Left ventricle myocardium inferior (tissue), 1 donor: Measurements from ENCODE around the gene CBS. TPM values are rescaled to one million over a fixed set of nuclear protein-coding genes. Genes with fewer than 3 reads are reported as not detected.
"Not testable (repeated sequence)": the region's sequence is repeated elsewhere in the genome, so short reads cannot be mapped to it uniquely, and the experiment has no call there.

Experiments
- DNase-seq: peaks from one replicate; pipeline ENCODE4 v3.0.0-alpha.2; 2020
- H3K27ac ChIP-seq: fragments of 200-600 bp; replicated peaks from 2 replicates; pipeline ENCODE4 v1.8.0; 2021
- H3K27me3 ChIP-seq: fragments of 200-600 bp; 2 replicates; pipeline ENCODE4 v1.8.0; 2021; ENCODE audit warnings: low read depth
- H3K36me3 ChIP-seq: fragments of 200-600 bp; 2 replicates; pipeline ENCODE4 v1.8.0; 2021
- H3K4me1 ChIP-seq: fragments of 200-600 bp; 2 replicates; pipeline ENCODE4 v1.8.0; 2021
- H3K4me3 ChIP-seq: fragments of 200-600 bp; 2 replicates; pipeline ENCODE4 v1.8.0; 2021; ENCODE audit warnings: mild to moderate bottlenecking, moderate library complexity
- H3K9me3 ChIP-seq: fragments of 200-600 bp; replicated peaks from 2 replicates; pipeline ENCODE4 v1.8.0; 2021
- intact Hi-C: fragments of 100-400 bp; cut with micrococcal nuclease; formaldehyde crosslinking; loops from one replicate; pipeline ENCODE4 v1.11.0; 2022
- long read RNA-seq: library from polyadenylated mRNA; unstranded; transcript quantifications from one replicate; pipeline ENCODE4 v2.0.0, GENCODE V29; 2021
- total RNA-seq: library from RNA; stranded (reverse); fragmentation: NEBNext Ultra II Directional; extraction: Animal tissue kit (Norgen Biotek cat#: 25700); gene quantifications from one replicate; pipeline ENCODE4 v1.2.1, GENCODE V29; 2021
- donor health status: DM: no; HTN: yes; CAD: no; lungs with severe emphysema.

The CBS gene
- total RNA-seq = 10.3 TPM
- long read RNA-seq, transcript CBS-204 (17 exons, 2,605 nt) = major isoform, 36 of 69 reads
- long read RNA-seq, partial matches to known transcripts = 10 of 69 reads
- long read RNA-seq, other reads (novel, unspliced or antisense) = 21 of 69 reads

DNA sequence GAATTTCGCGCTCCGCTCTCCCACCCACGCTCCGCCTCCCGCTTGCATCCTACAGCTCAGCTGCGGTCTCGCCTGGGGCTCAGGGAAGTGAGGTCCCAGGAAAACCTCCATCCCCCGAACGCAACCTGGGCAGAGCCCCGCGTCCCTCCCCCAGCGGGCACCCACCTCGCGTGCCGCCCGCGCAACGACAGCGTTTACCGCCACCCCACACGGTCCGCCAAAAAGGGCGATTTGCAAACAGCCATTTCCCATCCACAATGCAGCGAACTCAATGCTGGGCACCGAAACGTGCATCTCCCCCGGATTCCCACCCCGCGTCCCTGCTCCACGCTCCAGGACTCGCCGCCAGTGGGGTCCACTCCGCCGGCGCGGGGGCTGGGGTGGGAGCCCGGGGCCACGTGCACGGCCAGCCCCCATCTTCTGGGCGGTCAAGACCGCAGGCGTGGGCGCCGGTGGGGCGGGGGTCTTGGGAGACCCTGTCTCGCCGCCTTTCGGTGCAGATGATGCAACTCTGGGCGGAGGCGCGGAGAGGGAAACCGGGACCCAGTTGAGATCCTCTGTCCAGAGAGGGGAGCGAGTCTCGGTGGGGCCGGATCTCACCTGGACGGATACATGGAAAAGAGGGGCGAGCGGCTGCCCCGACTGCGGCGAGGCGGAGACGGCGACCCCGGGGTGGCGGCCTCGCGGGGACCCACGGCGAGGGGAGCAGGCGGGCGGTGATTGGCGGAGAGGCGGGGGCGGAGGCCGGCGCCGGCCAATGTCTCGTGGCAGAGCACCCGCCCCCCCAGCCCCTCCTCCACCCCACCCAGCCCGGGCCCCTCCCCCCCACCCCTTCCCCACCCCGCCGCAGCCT, at the start of gene CBS:
Gene CBS, minus strand, starts transcription at position 666 of the 853 bp plus-strand sequence. CDS start 3,642 bp downstream, outside the sequence.
- H3K9me3 ChIP-seq, H3K4me1 ChIP-seq, H3K36me3 ChIP-seq, DNase-seq, intact Hi-C loops, H3K27ac ChIP-seq, H3K27me3 ChIP-seq, H3K4me3 ChIP-seq: not testable (repeated sequence)

DNA sequence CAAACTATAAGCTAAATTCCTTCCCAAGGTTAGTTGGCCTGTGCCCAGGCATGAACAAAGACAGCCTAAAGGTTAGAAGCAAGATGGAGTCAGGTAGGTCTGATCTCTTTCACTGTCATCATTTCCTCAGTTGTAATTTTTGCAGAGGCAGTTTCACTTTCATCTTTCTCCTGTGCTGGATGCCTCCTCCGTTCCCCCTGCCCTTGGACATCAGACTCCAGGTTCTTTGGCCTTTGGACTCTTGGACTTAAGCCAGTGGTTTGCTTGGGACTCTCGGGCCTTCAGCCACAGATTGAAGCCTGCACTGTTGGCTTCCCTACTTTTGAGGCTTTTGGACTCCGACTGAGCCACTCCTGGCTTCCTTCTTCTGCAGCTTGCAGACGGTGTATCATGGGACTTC, 40.3 kb upstream of the CBS start:
- H3K27me3 ChIP-seq = not testable (repeated sequence)

DNA sequence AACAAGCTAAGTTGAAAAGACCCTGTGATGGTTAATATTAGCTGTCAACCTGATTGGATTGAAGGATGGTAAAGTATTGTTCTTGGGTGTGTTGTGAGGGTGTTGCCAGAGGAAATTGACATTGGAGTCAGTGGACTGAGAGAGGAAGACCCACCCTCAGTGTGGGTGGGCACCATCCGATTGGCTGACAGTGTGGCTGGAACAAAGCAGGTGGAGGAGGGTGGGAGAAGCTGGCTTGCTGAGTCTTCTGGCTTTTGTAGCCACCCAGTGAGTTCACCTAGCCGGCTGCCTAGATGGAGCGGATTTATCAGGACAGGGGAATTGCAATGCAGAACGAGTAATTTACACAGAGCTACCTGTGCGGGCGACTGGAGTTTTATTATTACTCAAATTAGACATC, 38.8 kb upstream of the CBS start:
- H3K4me3 ChIP-seq, H3K9me3 ChIP-seq, H3K36me3 ChIP-seq, H3K27ac ChIP-seq, DNase-seq, H3K4me1 ChIP-seq, intact Hi-C loops, H3K27me3 ChIP-seq: not testable (repeated sequence)

More for the DNA sequence above, 40.3 kb upstream of the CBS start:
- H3K36me3 ChIP-seq, H3K27ac ChIP-seq, H3K4me1 ChIP-seq, H3K4me3 ChIP-seq, H3K9me3 ChIP-seq, DNase-seq, intact Hi-C loops: not testable (repeated sequence)

DNA sequence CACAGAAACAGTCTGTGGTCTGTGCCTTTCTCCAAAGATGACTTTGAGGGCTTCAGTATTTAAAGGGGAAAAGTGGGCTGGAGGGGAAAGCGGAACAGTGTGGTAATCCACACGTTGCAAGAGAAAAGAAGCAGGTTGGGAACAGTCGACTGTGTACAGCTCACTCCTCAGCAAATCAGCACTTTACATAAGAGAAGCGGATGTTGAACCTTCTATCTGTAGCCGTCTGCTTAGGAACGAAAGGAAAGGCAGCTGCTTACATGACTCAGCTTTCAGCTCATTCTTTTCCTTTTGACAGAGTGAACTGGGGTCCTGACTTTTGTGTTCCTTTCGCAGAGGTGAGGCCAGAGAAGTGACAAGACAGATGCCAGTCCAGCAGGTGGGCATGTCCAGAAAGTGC, 33.4 kb upstream of the CBS start:
- H3K27me3 ChIP-seq, H3K9me3 ChIP-seq, H3K4me3 ChIP-seq, DNase-seq, H3K36me3 ChIP-seq, H3K4me1 ChIP-seq, intact Hi-C loops, H3K27ac ChIP-seq: not testable (repeated sequence)

DNA sequence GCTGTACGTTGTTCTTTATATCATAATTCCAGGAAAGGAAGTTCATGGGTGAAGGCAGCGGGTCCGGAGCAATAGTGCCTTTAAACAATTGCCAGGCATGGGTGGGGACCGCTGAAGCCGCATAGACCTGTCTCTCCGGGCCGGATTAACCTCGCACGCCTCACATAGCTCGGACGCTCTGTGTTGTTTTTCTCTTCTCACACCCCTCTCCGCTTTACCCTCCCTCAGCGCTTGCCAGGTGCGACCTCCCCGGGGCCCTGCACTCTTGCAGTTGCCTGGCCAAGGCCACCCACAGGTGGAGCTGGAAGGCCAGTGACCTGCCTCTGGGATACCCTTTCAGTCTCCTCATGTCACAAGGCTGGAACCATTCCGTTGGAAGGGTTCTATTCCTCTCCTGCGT, 32.5 kb upstream of the CBS start:
- DNase-seq, H3K9me3 ChIP-seq, H3K4me3 ChIP-seq, H3K27ac ChIP-seq, H3K27me3 ChIP-seq, H3K36me3 ChIP-seq, intact Hi-C loops, H3K4me1 ChIP-seq: not testable (repeated sequence)

DNA sequence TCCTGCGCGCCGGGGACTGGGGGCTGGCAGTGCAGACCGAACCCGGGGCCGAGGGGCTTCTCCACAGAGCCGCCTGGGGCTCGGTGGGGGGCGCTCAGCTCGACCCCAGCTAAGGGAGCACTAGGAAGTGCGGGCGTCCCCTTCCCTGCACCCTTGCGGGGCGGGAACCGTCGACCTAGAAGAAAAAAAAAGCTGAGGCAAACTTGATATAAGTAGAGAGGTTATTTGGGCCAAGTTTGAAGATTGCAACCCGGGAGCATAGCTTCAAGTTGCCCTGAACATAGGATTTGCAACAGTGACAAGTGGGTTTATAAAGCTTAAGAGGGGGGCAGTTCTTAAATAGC, 32.1 kb upstream of the CBS start:
- H3K4me1 ChIP-seq, intact Hi-C loops, H3K9me3 ChIP-seq, H3K36me3 ChIP-seq, H3K27me3 ChIP-seq, H3K27ac ChIP-seq, DNase-seq, H3K4me3 ChIP-seq: not testable (repeated sequence)

DNA sequence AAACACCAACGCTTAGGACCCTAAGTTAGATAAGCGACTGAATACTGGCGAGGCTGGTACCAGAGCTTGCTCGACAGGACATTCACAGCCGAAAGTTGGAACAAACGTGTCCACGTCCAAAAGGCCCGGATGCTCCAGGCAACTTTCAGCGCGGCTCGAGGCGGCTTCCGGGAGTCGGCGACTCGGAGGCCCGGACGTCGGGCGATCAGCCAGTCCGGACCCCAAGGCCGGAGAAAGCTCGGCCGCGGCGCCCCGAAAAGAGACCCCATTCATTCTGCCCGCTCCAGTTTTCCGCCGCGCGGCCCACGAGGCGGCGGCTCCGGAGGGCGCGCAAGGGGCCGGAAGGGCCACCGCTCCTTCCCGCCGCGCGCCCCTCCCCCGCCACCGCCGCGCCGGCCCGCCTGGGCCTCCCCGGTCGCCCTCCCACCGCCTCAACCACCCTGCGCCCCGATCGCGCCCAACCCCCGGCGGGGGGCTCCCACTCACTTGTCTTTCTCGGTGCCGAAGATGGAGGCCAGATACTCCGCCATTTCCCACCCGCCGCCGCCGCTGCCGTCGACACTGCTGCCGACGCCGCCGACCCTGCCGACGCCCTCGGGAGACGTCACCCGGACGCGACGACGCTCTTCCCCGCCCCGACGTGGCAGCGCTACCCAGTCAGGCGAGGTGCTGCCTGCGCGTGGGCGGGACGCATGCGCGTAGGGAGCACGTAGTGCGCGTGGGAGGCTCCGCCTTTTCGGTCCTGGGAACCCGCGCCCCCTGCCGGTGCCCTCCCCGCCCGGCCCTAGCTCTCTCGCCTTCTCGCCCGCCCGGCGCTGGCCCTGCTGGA, 31.5 kb upstream of the CBS start, which contains the start of gene U2AF1:
Gene U2AF1, minus strand, starts transcription at position 606 of the 829 bp plus-strand sequence. Its CDS starts 76 bp downstream, at position 530.
- H3K27me3 ChIP-seq, H3K4me1 ChIP-seq, H3K9me3 ChIP-seq, H3K36me3 ChIP-seq, intact Hi-C loops: not testable (repeated sequence)
- H3K27ac ChIP-seq = peak within 1 kb of the TSS; percentile 82
- peak within 1 kb of the TSS; percentile 73 for H3K4me3 ChIP-seq
- DNase-seq = peak; percentile 77

DNA sequence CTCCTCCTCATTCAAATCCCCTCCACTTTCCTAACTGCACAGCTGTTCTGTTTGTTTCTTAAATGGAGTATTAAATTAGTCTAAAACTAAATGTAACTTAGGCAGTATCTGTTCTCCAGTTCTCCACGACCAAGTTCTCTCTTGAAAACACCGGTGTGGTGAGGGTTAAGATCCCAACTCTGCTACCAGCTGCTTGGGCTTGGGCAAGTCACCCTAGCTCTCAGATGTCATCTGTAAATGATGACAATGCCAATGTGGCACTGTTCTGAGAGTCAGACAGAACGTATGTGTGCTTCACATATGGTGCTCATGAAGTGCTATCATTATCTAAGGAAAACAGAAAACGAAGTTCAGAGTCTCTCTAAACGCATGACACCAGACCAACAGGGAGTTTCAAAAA, 29.0 kb upstream of the CBS start:
- DNase-seq, H3K36me3 ChIP-seq, H3K27me3 ChIP-seq, H3K9me3 ChIP-seq, H3K4me3 ChIP-seq, H3K4me1 ChIP-seq, H3K27ac ChIP-seq, intact Hi-C loops: not testable (repeated sequence)

DNA sequence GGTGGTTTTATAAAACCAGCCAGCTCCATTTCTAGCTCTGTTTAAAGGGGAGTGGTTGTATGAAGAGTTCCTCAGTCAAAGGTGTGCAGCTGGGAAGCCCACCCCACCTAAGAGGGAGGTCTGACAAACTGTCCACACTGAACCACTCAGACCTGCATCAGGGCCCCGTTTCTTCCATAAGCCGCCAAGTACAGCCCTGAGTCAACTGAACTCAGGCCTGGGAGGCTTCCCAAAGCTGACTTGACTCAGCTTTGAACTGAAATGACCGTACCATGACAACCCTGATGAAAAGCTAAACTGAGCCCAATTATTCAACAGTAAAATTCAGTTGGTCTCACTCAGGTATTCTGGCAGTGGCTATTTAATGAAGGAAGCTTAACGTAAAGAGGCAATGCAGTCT, 26.6 kb upstream of the CBS start:
- H3K9me3 ChIP-seq, H3K4me1 ChIP-seq, H3K27me3 ChIP-seq, H3K4me3 ChIP-seq, intact Hi-C loops, H3K27ac ChIP-seq, H3K36me3 ChIP-seq, DNase-seq: not testable (repeated sequence)

DNA sequence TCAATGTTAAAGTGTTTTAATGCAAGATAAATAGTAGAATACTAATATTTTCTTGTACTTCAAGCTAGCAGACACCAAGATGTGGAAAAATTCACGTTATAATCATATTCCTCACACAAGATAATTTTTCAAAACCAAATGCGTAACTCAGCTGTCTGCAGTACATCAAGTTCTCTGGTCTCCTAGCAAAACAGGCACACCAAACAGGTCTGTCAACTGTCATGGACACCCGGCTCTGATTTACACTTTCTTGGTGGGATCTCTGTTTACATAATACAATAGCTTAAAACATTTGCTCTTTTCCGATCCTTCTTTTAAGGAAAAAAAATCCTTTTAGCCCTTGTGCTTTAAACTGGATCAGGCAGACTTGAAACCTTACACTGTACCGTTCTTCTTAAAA, 26.0 kb upstream of the CBS start:
- H3K36me3 ChIP-seq, H3K4me3 ChIP-seq, H3K27ac ChIP-seq, H3K9me3 ChIP-seq, intact Hi-C loops, H3K27me3 ChIP-seq, H3K4me1 ChIP-seq, DNase-seq: not testable (repeated sequence)

DNA sequence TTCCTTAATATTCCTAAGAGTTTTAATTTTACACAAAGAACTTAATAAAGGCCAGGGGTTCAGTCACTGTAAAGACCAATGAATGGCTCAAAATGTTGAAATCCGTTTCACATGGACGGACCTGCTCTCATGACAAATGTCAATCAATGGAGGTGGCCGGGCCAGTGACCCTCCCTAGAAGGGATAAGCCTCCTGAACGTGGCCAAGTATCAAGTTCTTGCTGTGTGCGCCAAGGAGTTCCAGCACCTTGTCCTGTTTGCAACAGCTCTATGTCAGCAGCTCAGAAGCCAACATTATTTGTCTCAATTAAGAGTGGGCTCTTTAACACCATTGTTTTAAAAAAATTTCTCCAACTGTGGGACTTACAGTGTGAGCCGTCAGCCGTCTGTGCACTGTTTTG, 25.4 kb upstream of the CBS start:
- H3K27me3 ChIP-seq, H3K36me3 ChIP-seq, H3K27ac ChIP-seq, H3K9me3 ChIP-seq, intact Hi-C loops, H3K4me3 ChIP-seq, H3K4me1 ChIP-seq, DNase-seq: not testable (repeated sequence)

DNA sequence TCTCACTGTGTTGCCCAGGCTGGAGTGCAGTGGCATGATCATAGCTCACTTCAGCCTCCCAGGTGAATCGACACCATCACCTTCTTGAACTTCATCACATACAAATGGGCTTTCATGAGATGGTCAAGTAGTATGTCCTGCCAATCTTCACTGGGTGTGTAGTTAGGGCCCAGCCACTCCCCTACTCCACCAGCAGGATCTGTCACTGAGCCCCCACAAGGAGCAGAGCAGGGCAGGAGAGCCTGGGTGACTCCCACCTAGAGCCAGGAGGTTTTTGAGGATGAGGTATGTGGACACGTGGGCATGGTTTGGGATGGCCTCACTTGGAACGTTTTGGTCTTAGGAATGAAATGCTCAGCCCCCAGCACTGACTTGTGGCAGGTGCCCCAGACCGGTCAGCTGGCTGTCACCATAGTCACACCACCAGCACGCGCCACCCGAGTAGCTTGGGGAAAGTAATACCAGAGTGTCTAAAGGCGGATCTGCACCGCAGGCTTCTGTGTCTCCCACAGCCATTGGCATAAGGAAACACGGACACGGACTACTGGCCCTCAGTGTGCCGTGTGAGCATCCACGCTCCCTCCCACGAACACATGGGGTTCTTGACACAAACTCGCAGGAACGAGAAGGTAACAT, 16.5 kb upstream of the CBS start:
- intact Hi-C loops, DNase-seq, H3K27ac ChIP-seq, H3K36me3 ChIP-seq, H3K9me3 ChIP-seq, H3K4me3 ChIP-seq, H3K4me1 ChIP-seq, H3K27me3 ChIP-seq: not testable (repeated sequence)

DNA sequence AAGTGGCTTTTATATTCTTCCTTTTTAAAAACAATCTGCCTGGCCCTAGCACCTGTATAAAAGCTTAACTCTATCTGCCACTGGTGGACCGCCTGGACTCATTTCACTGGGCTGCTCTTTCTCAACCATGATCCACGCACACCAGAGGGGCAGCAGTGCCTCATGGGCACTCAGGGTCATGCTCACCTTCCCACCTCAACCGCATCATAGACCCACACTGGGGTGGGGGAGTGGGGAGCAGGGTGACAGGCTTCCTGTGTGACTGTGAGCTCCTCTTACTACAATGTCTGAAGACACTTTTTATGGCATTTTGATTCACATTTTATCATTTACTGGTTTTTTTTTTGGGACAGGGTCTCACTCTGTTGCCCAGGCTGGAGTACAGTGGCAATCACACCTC, 15.3 kb upstream of the CBS start:
- DNase-seq, H3K27ac ChIP-seq, H3K9me3 ChIP-seq, H3K4me1 ChIP-seq, H3K27me3 ChIP-seq, intact Hi-C loops, H3K36me3 ChIP-seq, H3K4me3 ChIP-seq: not testable (repeated sequence)
